ENCODE data around the gene WARS2.

GRCh38 chr1:119160866-119161265 lies 20.4 kb upstream of the WARS2 start:
- TF ChIP-seq CTCF (conservative IDR thresholded peaks at IDR 0.05; ENCODE audit: low read length) (no peak), EZH2phosphoT487 (IDR thresholded peaks at IDR 0.05; ENCODE audit: borderline replicate concordance, low read depth, low read length) (no peak)
